Measurements from ENCODE around the gene OR56B1. TPM values are rescaled to one million over a fixed set of nuclear protein-coding genes. Genes with fewer than 3 reads are reported as not detected.

Gene OR56B1
- total and polyA plus RNA-seq, 9 donors: 0.17 to 0.43 (median 0.24) TPM; not detected in 3

GRCh38 chr11:5737091-5737490, 843 bp downstream of the OR56B1 start:
- intact Hi-C loops (cut with DNase I): no loop called here
- Histone ChIP-seq H3K4me1 (ENCODE audit: insufficient read depth) (no peaks in the 10 kb centered on the region), H3K27ac (no peak overlapping the region)

GRCh38 chr11:5737670-5738392, 1.6 kb downstream of the OR56B1 start:
- intact Hi-C loops (cut with DNase I): no loop called here
- TF ChIP-seq EP300 (IDR thresholded peaks at IDR 0.05) (no peak), CTCF (IDR thresholded peaks at IDR 0.05) (no peak), POLR2A (IDR thresholded peaks at IDR 0.05) (no peak)
- no peak overlapping the region for H3K27ac ChIP-seq

More at GRCh38 chr11:5737091-5737490, 843 bp downstream of the OR56B1 start:
- H3K36me3 ChIP-seq: no peaks in the 10 kb centered on the region
- no peak for TF ChIP-seq POLR2A (IDR thresholded peaks at IDR 0.05)
- TF ChIP-seq EP300 (IDR thresholded peaks at IDR 0.05): no peak
- no peak for TF ChIP-seq CTCF (IDR thresholded peaks at IDR 0.05)
- no peak for DNase-seq
- no peaks in the 10 kb centered on the region for H3K27me3 ChIP-seq
- H3K9me3 ChIP-seq: no peaks in the 10 kb centered on the region
- H3K4me3 ChIP-seq: no peak overlapping the region

GRCh38 chr11:5738431-5738830, 2.2 kb downstream of the OR56B1 start:
- Histone ChIP-seq H3K4me1 (ENCODE audit: insufficient read depth) (no peaks in the 10 kb centered on the region), H3K9me3 (no peaks in the 10 kb centered on the region), H3K27me3 (no peaks in the 10 kb centered on the region), H3K36me3 (no peaks in the 10 kb centered on the region), H3K27ac (no peak overlapping the region), H3K4me3 (no peak overlapping the region)
- 33 to 71% (median 51%) methylated on average over 1 of the region's 1 CpG for WGBS, 3 donors
- TF ChIP-seq CTCF (IDR thresholded peaks at IDR 0.05) (no peak), POLR2A (IDR thresholded peaks at IDR 0.05) (no peak), EP300 (IDR thresholded peaks at IDR 0.05) (no peak)
- intact Hi-C loops (cut with DNase I): no loop called here
- DNase-seq: no peak

More at GRCh38 chr11:5737670-5738392, 1.6 kb downstream of the OR56B1 start:
- H3K9me3 ChIP-seq: no peaks in the 10 kb centered on the region
- no peaks in the 10 kb centered on the region for H3K27me3 ChIP-seq
- no peak overlapping the region for H3K4me3 ChIP-seq
- no peak for DNase-seq
- 66 to 84% (median 80%) methylated on average over 6 of the region's 6 CpGs for WGBS, 3 donors
- no peaks in the 10 kb centered on the region for H3K4me1 ChIP-seq (ENCODE audit: insufficient read depth)
- no peaks in the 10 kb centered on the region for H3K36me3 ChIP-seq

- Histone ChIP-seq H3K4me3 (no peak overlapping the region), H3K27ac (no peak overlapping the region)
- 64 to 88% (median 77%) methylated on average over 3 of the region's 3 CpGs for WGBS, 3 donors
Observed at GRCh38 chr11:5746614-5747013, 10.4 kb downstream of the OR56B1 start.

More at GRCh38 chr11:5746614-5747013, 10.4 kb downstream of the OR56B1 start:
- DNase-seq: no peak
- no peaks in the 10 kb centered on the region for H3K27me3 ChIP-seq
- H3K36me3 ChIP-seq: no peaks in the 10 kb centered on the region
- intact Hi-C loops (cut with DNase I): no loop called here
- no peaks in the 10 kb centered on the region for H3K9me3 ChIP-seq
- TF ChIP-seq CTCF (IDR thresholded peaks at IDR 0.05) (no peak), POLR2A (IDR thresholded peaks at IDR 0.05) (no peak), EP300 (IDR thresholded peaks at IDR 0.05) (no peak)
- no peaks in the 10 kb centered on the region for H3K4me1 ChIP-seq (ENCODE audit: insufficient read depth)

Measured in ovary (tissue), 9 donors.